HG02884 (cell line): ENCODE results near the gene GMNN.
"Not testable (repeated sequence)": the region's sequence is repeated elsewhere in the genome, so short reads cannot be mapped to it uniquely, and the experiment has no call there.

Experiments used
- ATAC-seq: cut with Tn5 transposase; IDR thresholded peaks from one replicate; pipeline ENCODE4 v1.9.1; 2021; ENCODE audit warnings: mild to moderate bottlenecking, moderate library complexity; ENCODE audit not compliant: unreplicated experiment

Gene GMNN

GRCh38 chr6:24761193-24761835 lies 13.4 kb upstream of the GMNN start:
- no peak for ATAC-seq

GRCh38 chr6:24761851-24762250 lies 12.9 kb upstream of the GMNN start:
- no peak for ATAC-seq

- ATAC-seq: no peak
These were observed 11.2 kb upstream of the GMNN start for GRCh38 chr6:24763578-24763977.

GRCh38 chr6:24764833-24765828 lies 9.6 kb upstream of the GMNN start:
- ATAC-seq: not testable (repeated sequence)

GRCh38 chr6:24765968-24766367 lies 8.8 kb upstream of the GMNN start:
- ATAC-seq: not testable (repeated sequence)

GRCh38 chr6:24766680-24767462 lies 7.9 kb upstream of the GMNN start:
- ATAC-seq: peak; percentile 52

- ATAC-seq: no peak
These were observed 6.4 kb upstream of the GMNN start for GRCh38 chr6:24768361-24768760.

GRCh38 chr6:24775520-24776058 lies 852 bp downstream of the GMNN start:
- ATAC-seq: peak; percentile 4

GRCh38 chr6:24777227-24777626 lies 2.5 kb downstream of the GMNN start:
- no peak for ATAC-seq

- no peak for ATAC-seq
These were observed 3.4 kb downstream of the GMNN start for GRCh38 chr6:24778121-24778520.

- ATAC-seq: no peak
These were observed 4.1 kb downstream of the GMNN start for GRCh38 chr6:24778878-24779277.

- no peak for ATAC-seq
These were observed 4.8 kb downstream of the GMNN start for GRCh38 chr6:24779416-24780016.

- ATAC-seq: no peak
These were observed 5.5 kb downstream of the GMNN start for GRCh38 chr6:24780206-24780605.

- ATAC-seq: no peak
These were observed 13.4 kb downstream of the GMNN start for GRCh38 chr6:24788031-24788665.

- no peak for ATAC-seq
These were observed 20.4 kb downstream of the GMNN start for GRCh38 chr6:24795106-24795505.

GRCh38 chr6:24796616-24797290 lies 22.0 kb downstream of the GMNN start:
- no peak for ATAC-seq

GRCh38 chr6:24797596-24798216 lies 23.0 kb downstream of the GMNN start:
- ATAC-seq: no peak

- ATAC-seq: no peak
These were observed 24.2 kb downstream of the GMNN start, which contains the start of gene ARMH2 for GRCh38 chr6:24798740-24799540. ARMH2 (minus strand) TSS chr6:24798917; CDS start chr6:24798857, 60 bp downstream.
